ENCODE data around the gene SOST.

DNA sequence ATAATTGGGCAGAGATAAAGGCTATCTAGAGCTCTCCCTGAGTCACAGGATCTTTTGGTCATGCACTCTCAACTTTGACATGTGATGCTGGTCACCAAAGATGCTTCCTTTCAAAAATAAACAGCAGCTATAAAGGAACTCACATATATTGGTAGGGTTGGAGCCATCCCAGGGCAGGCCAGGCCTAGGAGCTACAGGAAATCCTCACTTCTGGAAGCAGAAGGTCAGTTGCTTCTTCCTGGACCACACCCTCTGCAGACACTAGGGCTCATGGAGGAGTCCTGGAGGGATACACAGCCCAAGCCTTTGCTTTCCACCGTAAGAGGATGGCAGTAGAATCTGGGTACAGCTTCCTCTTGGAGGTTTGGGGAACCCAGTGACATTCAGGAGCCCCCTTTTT, 24.6 kb downstream of the SOST start:
- TF ChIP-seq ZNF121 (CRISPR knock-in tag; IDR thresholded peaks at IDR 0.05) = no peak
- TF ChIP-seq, protein P1, sequence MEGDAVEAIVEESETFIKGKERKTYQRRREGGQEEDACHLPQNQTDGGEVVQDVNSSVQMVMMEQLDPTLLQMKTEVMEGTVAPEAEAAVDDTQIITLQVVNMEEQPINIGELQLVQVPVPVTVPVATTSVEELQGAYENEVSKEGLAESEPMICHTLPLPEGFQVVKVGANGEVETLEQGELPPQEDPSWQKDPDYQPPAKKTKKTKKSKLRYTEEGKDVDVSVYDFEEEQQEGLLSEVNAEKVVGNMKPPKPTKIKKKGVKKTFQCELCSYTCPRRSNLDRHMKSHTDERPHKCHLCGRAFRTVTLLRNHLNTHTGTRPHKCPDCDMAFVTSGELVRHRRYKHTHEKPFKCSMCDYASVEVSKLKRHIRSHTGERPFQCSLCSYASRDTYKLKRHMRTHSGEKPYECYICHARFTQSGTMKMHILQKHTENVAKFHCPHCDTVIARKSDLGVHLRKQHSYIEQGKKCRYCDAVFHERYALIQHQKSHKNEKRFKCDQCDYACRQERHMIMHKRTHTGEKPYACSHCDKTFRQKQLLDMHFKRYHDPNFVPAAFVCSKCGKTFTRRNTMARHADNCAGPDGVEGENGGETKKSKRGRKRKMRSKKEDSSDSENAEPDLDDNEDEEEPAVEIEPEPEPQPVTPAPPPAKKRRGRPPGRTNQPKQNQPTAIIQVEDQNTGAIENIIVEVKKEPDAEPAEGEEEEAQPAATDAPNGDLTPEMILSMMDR (IDR thresholded peaks at IDR 0.05) = no peak
- TF ChIP-seq, protein P2, sequence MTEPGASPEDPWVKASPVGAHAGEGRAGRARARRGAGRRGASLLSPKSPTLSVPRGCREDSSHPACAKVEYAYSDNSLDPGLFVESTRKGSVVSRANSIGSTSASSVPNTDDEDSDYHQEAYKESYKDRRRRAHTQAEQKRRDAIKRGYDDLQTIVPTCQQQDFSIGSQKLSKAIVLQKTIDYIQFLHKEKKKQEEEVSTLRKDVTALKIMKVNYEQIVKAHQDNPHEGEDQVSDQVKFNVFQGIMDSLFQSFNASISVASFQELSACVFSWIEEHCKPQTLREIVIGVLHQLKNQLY (CRISPR knock-in tag; IDR thresholded peaks at IDR 0.05) = no peak
- TF ChIP-seq, protein P3, sequence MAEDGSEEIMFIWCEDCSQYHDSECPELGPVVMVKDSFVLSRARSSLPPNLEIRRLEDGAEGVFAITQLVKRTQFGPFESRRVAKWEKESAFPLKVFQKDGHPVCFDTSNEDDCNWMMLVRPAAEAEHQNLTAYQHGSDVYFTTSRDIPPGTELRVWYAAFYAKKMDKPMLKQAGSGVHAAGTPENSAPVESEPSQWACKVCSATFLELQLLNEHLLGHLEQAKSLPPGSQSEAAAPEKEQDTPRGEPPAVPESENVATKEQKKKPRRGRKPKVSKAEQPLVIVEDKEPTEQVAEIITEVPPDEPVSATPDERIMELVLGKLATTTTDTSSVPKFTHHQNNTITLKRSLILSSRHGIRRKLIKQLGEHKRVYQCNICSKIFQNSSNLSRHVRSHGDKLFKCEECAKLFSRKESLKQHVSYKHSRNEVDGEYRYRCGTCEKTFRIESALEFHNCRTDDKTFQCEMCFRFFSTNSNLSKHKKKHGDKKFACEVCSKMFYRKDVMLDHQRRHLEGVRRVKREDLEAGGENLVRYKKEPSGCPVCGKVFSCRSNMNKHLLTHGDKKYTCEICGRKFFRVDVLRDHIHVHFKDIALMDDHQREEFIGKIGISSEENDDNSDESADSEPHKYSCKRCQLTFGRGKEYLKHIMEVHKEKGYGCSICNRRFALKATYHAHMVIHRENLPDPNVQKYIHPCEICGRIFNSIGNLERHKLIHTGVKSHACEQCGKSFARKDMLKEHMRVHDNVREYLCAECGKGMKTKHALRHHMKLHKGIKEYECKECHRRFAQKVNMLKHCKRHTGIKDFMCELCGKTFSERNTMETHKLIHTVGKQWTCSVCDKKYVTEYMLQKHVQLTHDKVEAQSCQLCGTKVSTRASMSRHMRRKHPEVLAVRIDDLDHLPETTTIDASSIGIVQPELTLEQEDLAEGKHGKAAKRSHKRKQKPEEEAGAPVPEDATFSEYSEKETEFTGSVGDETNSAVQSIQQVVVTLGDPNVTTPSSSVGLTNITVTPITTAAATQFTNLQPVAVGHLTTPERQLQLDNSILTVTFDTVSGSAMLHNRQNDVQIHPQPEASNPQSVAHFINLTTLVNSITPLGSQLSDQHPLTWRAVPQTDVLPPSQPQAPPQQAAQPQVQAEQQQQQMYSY (CRISPR knock-in tag; IDR thresholded peaks at IDR 0.05) = no peak
- no peak for TF ChIP-seq CREM (CRISPR knock-in tag; IDR thresholded peaks at IDR 0.05)
- no peak for TF ChIP-seq FOXP1 (CRISPR knock-in tag; IDR thresholded peaks at IDR 0.05; ENCODE audit: borderline replicate concordance)
- TF ChIP-seq, protein P4, sequence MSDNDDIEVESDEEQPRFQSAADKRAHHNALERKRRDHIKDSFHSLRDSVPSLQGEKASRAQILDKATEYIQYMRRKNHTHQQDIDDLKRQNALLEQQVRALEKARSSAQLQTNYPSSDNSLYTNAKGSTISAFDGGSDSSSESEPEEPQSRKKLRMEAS (CRISPR knock-in tag; IDR thresholded peaks at IDR 0.05) = no peak
- TF ChIP-seq ZBTB21 (CRISPR knock-in tag; IDR thresholded peaks at IDR 0.05; ENCODE audit: borderline replicate concordance) = no peak
- TF ChIP-seq, protein P5, sequence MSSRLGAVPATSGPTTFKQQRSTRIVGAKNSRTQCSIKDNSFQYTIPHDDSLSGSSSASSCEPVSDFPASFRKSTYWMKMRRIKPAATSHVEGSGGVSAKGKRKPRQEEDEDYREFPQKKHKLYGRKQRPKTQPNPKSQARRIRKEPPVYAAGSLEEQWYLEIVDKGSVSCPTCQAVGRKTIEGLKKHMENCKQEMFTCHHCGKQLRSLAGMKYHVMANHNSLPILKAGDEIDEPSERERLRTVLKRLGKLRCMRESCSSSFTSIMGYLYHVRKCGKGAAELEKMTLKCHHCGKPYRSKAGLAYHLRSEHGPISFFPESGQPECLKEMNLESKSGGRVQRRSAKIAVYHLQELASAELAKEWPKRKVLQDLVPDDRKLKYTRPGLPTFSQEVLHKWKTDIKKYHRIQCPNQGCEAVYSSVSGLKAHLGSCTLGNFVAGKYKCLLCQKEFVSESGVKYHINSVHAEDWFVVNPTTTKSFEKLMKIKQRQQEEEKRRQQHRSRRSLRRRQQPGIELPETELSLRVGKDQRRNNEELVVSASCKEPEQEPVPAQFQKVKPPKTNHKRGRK (CRISPR knock-in tag; IDR thresholded peaks at IDR 0.05; ENCODE audit: borderline replicate concordance) = no peak
- TF ChIP-seq ZNF219 (CRISPR knock-in tag; IDR thresholded peaks at IDR 0.05; ENCODE audit: borderline replicate concordance) = no peak
- TF ChIP-seq, protein P6, sequence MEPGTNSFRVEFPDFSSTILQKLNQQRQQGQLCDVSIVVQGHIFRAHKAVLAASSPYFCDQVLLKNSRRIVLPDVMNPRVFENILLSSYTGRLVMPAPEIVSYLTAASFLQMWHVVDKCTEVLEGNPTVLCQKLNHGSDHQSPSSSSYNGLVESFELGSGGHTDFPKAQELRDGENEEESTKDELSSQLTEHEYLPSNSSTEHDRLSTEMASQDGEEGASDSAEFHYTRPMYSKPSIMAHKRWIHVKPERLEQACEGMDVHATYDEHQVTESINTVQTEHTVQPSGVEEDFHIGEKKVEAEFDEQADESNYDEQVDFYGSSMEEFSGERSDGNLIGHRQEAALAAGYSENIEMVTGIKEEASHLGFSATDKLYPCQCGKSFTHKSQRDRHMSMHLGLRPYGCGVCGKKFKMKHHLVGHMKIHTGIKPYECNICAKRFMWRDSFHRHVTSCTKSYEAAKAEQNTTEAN (CRISPR knock-in tag; IDR thresholded peaks at IDR 0.05) = no peak

All from WTC11 (cell line).